Measurements from ENCODE around the gene KCNAB1. TPM values are rescaled to one million over a fixed set of nuclear protein-coding genes. Genes with fewer than 3 reads are reported as not detected.
"Not testable (repeated sequence)": the region's sequence is repeated elsewhere in the genome, so short reads cannot be mapped to it uniquely, and the experiment has no call there.

KCNAB1 gene
- total RNA-seq, 3 donors from 2014 or later: 0.65 to 13.5 (median 1.2) TPM

- Histone ChIP-seq H3K4me1 (ENCODE audit: low read depth) (no peaks in the 10 kb centered on the region), H3K9me3 (no peaks in the 10 kb centered on the region), H3K36me3 (ENCODE audit: low read depth) (no peaks in the 10 kb centered on the region), H3K4me3 (no peak overlapping the region)
- ATAC-seq (no peak), DNase-seq (no peak)
- TF ChIP-seq, protein P1, sequence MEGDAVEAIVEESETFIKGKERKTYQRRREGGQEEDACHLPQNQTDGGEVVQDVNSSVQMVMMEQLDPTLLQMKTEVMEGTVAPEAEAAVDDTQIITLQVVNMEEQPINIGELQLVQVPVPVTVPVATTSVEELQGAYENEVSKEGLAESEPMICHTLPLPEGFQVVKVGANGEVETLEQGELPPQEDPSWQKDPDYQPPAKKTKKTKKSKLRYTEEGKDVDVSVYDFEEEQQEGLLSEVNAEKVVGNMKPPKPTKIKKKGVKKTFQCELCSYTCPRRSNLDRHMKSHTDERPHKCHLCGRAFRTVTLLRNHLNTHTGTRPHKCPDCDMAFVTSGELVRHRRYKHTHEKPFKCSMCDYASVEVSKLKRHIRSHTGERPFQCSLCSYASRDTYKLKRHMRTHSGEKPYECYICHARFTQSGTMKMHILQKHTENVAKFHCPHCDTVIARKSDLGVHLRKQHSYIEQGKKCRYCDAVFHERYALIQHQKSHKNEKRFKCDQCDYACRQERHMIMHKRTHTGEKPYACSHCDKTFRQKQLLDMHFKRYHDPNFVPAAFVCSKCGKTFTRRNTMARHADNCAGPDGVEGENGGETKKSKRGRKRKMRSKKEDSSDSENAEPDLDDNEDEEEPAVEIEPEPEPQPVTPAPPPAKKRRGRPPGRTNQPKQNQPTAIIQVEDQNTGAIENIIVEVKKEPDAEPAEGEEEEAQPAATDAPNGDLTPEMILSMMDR (IDR thresholded peaks at IDR 0.05): no peak
- intact Hi-C loops (cut with DNase I, micrococcal nuclease): no loop called here
Observed at GRCh38 chr3:156098437-156099035, 21.8 kb upstream of the KCNAB1 start.

- ATAC-seq; intact Hi-C loops (cut with DNase I, micrococcal nuclease); H3K36me3 ChIP-seq (ENCODE audit: low read depth); H3K9me3 ChIP-seq; DNase-seq; H3K4me1 ChIP-seq (ENCODE audit: low read depth); H3K4me3 ChIP-seq: not testable (repeated sequence)
Observed at GRCh38 chr3:156099348-156099747, 21.0 kb upstream of the KCNAB1 start.

DNA sequence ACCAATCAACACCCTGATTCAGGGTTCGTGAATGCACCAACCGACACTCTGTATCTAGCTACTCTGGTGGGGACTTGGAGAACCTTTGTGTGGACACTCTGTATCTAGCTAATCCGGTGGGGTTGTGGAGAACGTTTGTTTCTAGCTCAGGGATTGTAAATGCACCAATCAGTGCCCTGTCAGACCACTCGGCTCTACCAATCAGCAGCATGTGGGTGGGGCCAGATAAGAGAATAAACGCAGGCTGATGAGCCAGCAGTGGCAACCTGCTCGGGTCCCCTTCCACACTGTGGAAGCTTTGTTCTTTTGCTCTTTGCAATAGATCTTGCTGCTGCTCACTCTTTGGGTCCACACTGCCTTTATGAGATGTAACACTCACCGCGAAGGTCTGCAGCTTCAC is 20.4 kb upstream of the KCNAB1 start:
- H3K9me3 ChIP-seq; H3K4me3 ChIP-seq; intact Hi-C loops (cut with DNase I, micrococcal nuclease); H3K36me3 ChIP-seq (ENCODE audit: low read depth); H3K4me1 ChIP-seq (ENCODE audit: low read depth); DNase-seq; ATAC-seq: not testable (repeated sequence)

GRCh38 chr3:156102267-156102931 is 18.0 kb upstream of the KCNAB1 start:
- no peak for ATAC-seq
- no peak for DNase-seq

DNA sequence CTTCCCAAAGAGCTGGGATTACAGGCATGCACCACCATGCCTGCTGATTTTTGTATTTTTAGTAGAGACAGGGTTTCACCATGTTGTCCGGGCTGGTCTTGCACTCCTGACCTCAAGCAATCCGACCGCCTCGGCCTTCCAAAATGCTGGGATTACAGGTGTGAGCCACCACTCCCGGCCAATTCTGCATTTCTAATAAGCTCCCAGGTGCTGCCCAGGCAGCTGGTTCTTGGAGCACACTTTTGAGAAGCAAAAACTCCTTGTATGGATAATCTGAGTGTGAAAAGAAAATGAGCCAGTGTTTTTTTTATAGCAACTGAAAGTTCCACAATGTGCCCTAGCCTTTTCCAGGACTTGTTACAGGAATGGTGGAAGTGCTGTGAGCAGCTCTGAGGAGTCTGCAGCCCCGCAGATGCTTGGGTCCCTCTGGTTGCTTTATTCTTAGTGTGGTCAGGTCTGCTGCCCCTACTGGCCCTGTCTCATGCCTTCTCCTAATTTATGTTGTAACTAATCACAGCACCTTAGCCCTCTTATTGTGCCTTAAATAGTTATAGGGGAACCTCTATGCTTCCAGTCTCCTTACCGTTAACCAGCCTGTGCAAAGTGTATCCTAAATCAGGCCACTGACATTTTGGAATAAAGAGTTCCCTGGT is 13.5 kb upstream of the KCNAB1 start:
- no peak overlapping the region for H3K4me3 ChIP-seq
- H3K4me1 ChIP-seq (ENCODE audit: low read depth): no peaks in the 10 kb centered on the region
- no peak for ATAC-seq
- intact Hi-C loops (cut with DNase I, micrococcal nuclease): no loop called here
- TF ChIP-seq, protein P1 (IDR thresholded peaks at IDR 0.05): no peak
- no peaks in the 10 kb centered on the region for H3K36me3 ChIP-seq (ENCODE audit: low read depth)
- DNase-seq: no peak
- H3K9me3 ChIP-seq: no peaks in the 10 kb centered on the region

More at GRCh38 chr3:156102267-156102931, 18.0 kb upstream of the KCNAB1 start:
- TF ChIP-seq, protein P1 (IDR thresholded peaks at IDR 0.05): no peak
- Histone ChIP-seq H3K4me3 (no peak overlapping the region), H3K9me3 (no peaks in the 10 kb centered on the region), H3K36me3 (ENCODE audit: low read depth) (no peaks in the 10 kb centered on the region), H3K4me1 (ENCODE audit: low read depth) (no peaks in the 10 kb centered on the region)
- intact Hi-C loops (cut with DNase I, micrococcal nuclease): no loop called here

DNA sequence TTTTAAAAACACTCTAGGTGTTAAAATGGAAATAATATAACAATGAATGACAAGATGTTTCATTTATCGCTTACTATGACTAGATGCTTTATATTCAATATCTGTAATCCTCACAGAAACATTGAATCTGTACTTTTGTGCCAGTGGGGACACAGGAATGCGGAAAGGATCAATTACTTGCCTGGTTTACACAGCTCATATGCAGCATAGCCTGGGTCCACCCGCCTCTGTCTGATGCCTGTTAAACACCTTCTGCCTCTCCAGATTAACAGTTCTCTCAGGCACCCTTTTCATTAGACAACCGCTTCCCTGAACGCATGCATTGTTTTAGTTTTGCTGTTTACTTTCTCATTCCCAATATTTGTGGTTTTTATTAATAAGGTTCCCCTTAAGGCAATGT is 12.9 kb upstream of the KCNAB1 start:
- ATAC-seq (no peak), DNase-seq (no peak)
- H3K9me3 ChIP-seq: no peaks in the 10 kb centered on the region
- H3K4me1 ChIP-seq (ENCODE audit: low read depth): no peaks in the 10 kb centered on the region
- TF ChIP-seq, protein P1 (IDR thresholded peaks at IDR 0.05): no peak
- H3K4me3 ChIP-seq: no peak overlapping the region
- intact Hi-C loops (cut with DNase I, micrococcal nuclease): no loop called here
- H3K36me3 ChIP-seq (ENCODE audit: low read depth): no peaks in the 10 kb centered on the region

Measured in mucosa of descending colon (tissue), 3 donors.